HepG2 (cell line): ENCODE measurements around the gene TRMU. TPM values are rescaled to one million over a fixed set of nuclear protein-coding genes. Genes with fewer than 3 reads are reported as not detected.

Experiments
- CENPBD1 ChIP-seq: sonication (generic); formaldehyde crosslinking; IDR thresholded peaks from 2 replicates; pipeline ENCODE4 v1.8.0; 2022; ENCODE audit warnings: missing genetic modification reagents, low read depth, mild to moderate bottlenecking, borderline replicate concordance
- E2F5 ChIP-seq: sonication (generic); formaldehyde crosslinking; conservative IDR thresholded peaks from 2 replicates; pipeline ENCODE4 v1.4.0; 2020; ENCODE audit warnings: missing genetic modification reagents
- ERF ChIP-seq: IDR thresholded peaks from 2 replicates; pipeline ENCODE4 v1.6.1; 2018; ENCODE audit warnings: missing biosample characterization, missing genetic modification reagents
- HNRNPK ChIP-seq: fragments of 200-400 bp; formaldehyde crosslinking; IDR thresholded peaks from 2 replicates; pipeline ENCODE4 v1.6.1; 2018; ENCODE audit warnings: low read length, low read depth, moderate library complexity, mild to moderate bottlenecking; ENCODE audit not compliant: poor library complexity, severe bottlenecking
- KAT7 ChIP-seq: IDR thresholded peaks from 2 replicates; pipeline ENCODE4 v1.6.1; 2018; ENCODE audit warnings: borderline replicate concordance, missing compliant biosample characterization
- MATR3 ChIP-seq: sonication (generic); formaldehyde crosslinking; IDR thresholded peaks from 2 replicates; pipeline ENCODE4 v1.4.0; 2020; ENCODE audit warnings: missing genetic modification reagents
- NFKB2 ChIP-seq: sonication (generic); formaldehyde crosslinking; IDR thresholded peaks from 2 replicates; pipeline ENCODE4 v1.4.0; 2020; ENCODE audit warnings: missing genetic modification reagents, borderline replicate concordance
- PAWR ChIP-seq: sonication (generic); formaldehyde crosslinking; IDR thresholded peaks from 2 replicates; pipeline ENCODE4 v1.4.0; 2020; ENCODE audit warnings: missing genetic modification reagents, mild to moderate bottlenecking, borderline replicate concordance
- POLR2G ChIP-seq: fragments of 200-400 bp; formaldehyde crosslinking; IDR thresholded peaks from 2 replicates; pipeline ENCODE4 v1.6.1; 2018; ENCODE audit warnings: mild to moderate bottlenecking, low read depth, low read length, moderate library complexity
- RERE ChIP-seq: IDR thresholded peaks from 2 replicates; pipeline ENCODE4 v1.6.1; 2016; ENCODE audit warnings: low read depth, missing genetic modification reagents, missing compliant biosample characterization
- ZBTB33 ChIP-seq: sonication (generic); formaldehyde crosslinking; IDR thresholded peaks from 2 replicates; pipeline ENCODE4 v1.4.0; 2020; ENCODE audit warnings: missing genetic modification reagents
- ZBTB38 ChIP-seq: sonication (generic); formaldehyde crosslinking; IDR thresholded peaks from 2 replicates; pipeline ENCODE4 v1.5.1; 2020; ENCODE audit warnings: mild to moderate bottlenecking, missing genetic modification reagents
- ZFP62 ChIP-seq: sonication (generic); formaldehyde crosslinking; IDR thresholded peaks from 2 replicates; pipeline ENCODE4 v1.4.0; 2020; ENCODE audit warnings: missing genetic modification reagents
- ZFP90 ChIP-seq: sonication (generic); formaldehyde crosslinking; IDR thresholded peaks from 2 replicates; pipeline ENCODE4 v1.8.0; 2022; ENCODE audit warnings: missing genetic modification reagents, mild to moderate bottlenecking, inconsistent platforms, borderline replicate concordance
- ZNF317 ChIP-seq: sonication (generic); formaldehyde crosslinking; IDR thresholded peaks from 2 replicates; pipeline ENCODE4 v1.5.0; 2020; ENCODE audit warnings: mild to moderate bottlenecking, missing genetic modification reagents
- ZNF331 ChIP-seq: sonication (generic); formaldehyde crosslinking; IDR thresholded peaks from 2 replicates; pipeline ENCODE4 v1.4.0; 2020; ENCODE audit warnings: missing genetic modification reagents
- polyA plus RNA-seq, 8 experiments: library from polyadenylated mRNA; depleted of rRNA in 3 of 8; stranded (reverse) in 7 of 8; unstranded in 1 of 8; fragments of >200 nt; fragmentation: Illumina TruSeq in 4 of 8; extraction: Trizol in 4 of 8; gene quantifications; 2 replicates each; pipeline versions ENCODE4 v1.2.1 to v1.2.3, GENCODE V29; 2011 to 2016; ENCODE audit warnings: low read depth in 4 of 8, missing spikeins in 1 of 8, mixed read lengths in 1 of 8; ENCODE audit not compliant: insufficient read depth in 1 of 8
- total RNA-seq, 5 experiments: library from RNA; depleted of rRNA; stranded (reverse); fragments of >200 nt; fragmentation: Illumina TruSeq; extraction: Trizol; gene quantifications; 2 replicates each; pipeline ENCODE4 v1.2.3, GENCODE V29; 2016; ENCODE audit warnings: low read depth in 1 of 5

Gene TRMU
- total and polyA plus RNA-seq, 2 of the 13 experiments (the other 11 are each of a cell fraction or from before 2014, with no cell fraction given) = 31.0 to 50.2 TPM

- peak; percentile 68 for TF ChIP-seq ZNF317 (CRISPR knock-in tag)
- TF ChIP-seq ZBTB38 (CRISPR knock-in tag) = peak; percentile 66; the same call in 1 of the 2 replicates
- no peak for TF ChIP-seq RERE (CRISPR knock-in tag)
- no peak for TF ChIP-seq MATR3 (CRISPR knock-in tag)
- TF ChIP-seq ZNF331 = no peak
- no peak for TF ChIP-seq ZFP62 (CRISPR knock-in tag)
- no peak for TF ChIP-seq NFKB2 (CRISPR knock-in tag)
- no peak for TF ChIP-seq PAWR (CRISPR knock-in tag)
- TF ChIP-seq ZFP90 (CRISPR knock-in tag) = no peak
- 0 out of 2 replicates have a peak, but pooled peaks have one; percentile 26 for TF ChIP-seq POLR2G
- no peak for TF ChIP-seq E2F5
- 0 out of 2 replicates have a peak, but pooled peaks have one; percentile 28 for TF ChIP-seq ZBTB33 (CRISPR knock-in tag)
- no peak for TF ChIP-seq HNRNPK
- TF ChIP-seq CENPBD1 (CRISPR knock-in tag) = no peak
- TF ChIP-seq ERF (CRISPR knock-in tag) = peak; percentile 28; the same call in 1 of the 2 replicates
- no peak for TF ChIP-seq KAT7 (CRISPR knock-in tag)
Observed at GRCh38 chr22:46390652-46391301, 55.3 kb downstream of the TRMU start (continued).
